Karpas-422 (cell line): ENCODE measurements around the gene CWC27. TPM values are rescaled to one million over a fixed set of nuclear protein-coding genes. Genes with fewer than 3 reads are reported as not detected.

Experiments used
- DNase-seq: peaks from one replicate; pipeline ENCODE4 v3.0.0-alpha.2; 2015
- H2AFZ ChIP-seq: fragments of 200-600 bp; sonication (generic); 2 replicates; pipeline ENCODE4 v1.6.1; 2014; ENCODE audit warnings: antibody characterized with exemption, low read length, mixed read lengths
- H3K27ac ChIP-seq: fragments of 200-600 bp; sonication (generic); 2 replicates; pipeline ENCODE4 v1.5.1; 2014; ENCODE audit warnings: mild to moderate bottlenecking, low read length, moderate library complexity
- H3K27me3 ChIP-seq: fragments of 200-600 bp; sonication (generic); 2 replicates; pipeline ENCODE4 v1.6.1; 2014; ENCODE audit warnings: low read length, mixed read lengths
- H3K36me3 ChIP-seq: fragments of 200-600 bp; sonication (generic); 2 replicates; pipeline ENCODE4 v1.6.1; 2014; ENCODE audit warnings: low read length, mixed read lengths; ENCODE audit not compliant: insufficient read depth
- H3K4me1 ChIP-seq: fragments of 200-600 bp; sonication (generic); 2 replicates; pipeline ENCODE4 v1.6.1; 2014; ENCODE audit warnings: mild to moderate bottlenecking, low read length, mixed read lengths
- H3K4me2 ChIP-seq: fragments of 200-600 bp; sonication (generic); 2 replicates; pipeline ENCODE4 v1.6.1; 2014; ENCODE audit warnings: low read length, low read depth, mild to moderate bottlenecking; ENCODE audit not compliant: poor library complexity, severe bottlenecking
- H3K4me3 ChIP-seq: fragments of 200-600 bp; sonication (generic); 2 replicates; pipeline ENCODE4 v1.5.1; 2014; ENCODE audit warnings: mild to moderate bottlenecking, antibody characterized with exemption, low read length, mixed read lengths
- H3K79me2 ChIP-seq: fragments of 200-600 bp; sonication (generic); 2 replicates; pipeline ENCODE4 v1.6.1; 2014; ENCODE audit warnings: mild to moderate bottlenecking, low read length, mixed read lengths
- H3K9ac ChIP-seq: fragments of 200-600 bp; sonication (generic); 2 replicates; pipeline ENCODE4 v1.6.0; 2014; ENCODE audit warnings: low read length
- H3K9me2 ChIP-seq: fragments of 200-600 bp; sonication (generic), shearing (Covaris generic); replicated peaks from 2 replicates; pipeline ENCODE4 v1.6.0; 2014; ENCODE audit warnings: mild to moderate bottlenecking, low read length, moderate library complexity; ENCODE audit not compliant: insufficient read depth
- H3K9me3 ChIP-seq: fragments of 300-700, 200-600 bp; sonication (generic); 2 replicates; pipeline ENCODE4 v1.6.1; 2014; ENCODE audit warnings: low read length, mixed read lengths
- H4K20me1 ChIP-seq: fragments of 200-600 bp; sonication (generic); 2 replicates; pipeline ENCODE4 v1.6.1; 2014; ENCODE audit warnings: mild to moderate bottlenecking, antibody characterized with exemption, low read length, low read depth; ENCODE audit not compliant: insufficient read depth
- total RNA-seq: library from RNA; depleted of rRNA; stranded (reverse); fragments of >200 nt; shearing (Covaris generic); gene quantifications from 2 replicates; pipeline ENCODE4 v1.2.3, GENCODE V29; 2014; ENCODE audit warnings: low replicate concordance

CWC27 gene
- total RNA-seq, 1 experiment from 2014 or later = 24.5 TPM

GRCh38 chr5:64958757-64959391 is 190.1 kb downstream of the CWC27 start:
- peak; percentile 69 for DNase-seq
- Histone ChIP-seq H3K36me3 (no peaks in the 10 kb centered on the region; the same call in 1 of the 2 replicates), H3K9ac (no peak overlapping the region), H3K4me3 (no peak overlapping the region), H2AFZ (no peak overlapping the region), H3K9me2 (no peaks in the 10 kb centered on the region), H3K4me1 (no peaks in the 10 kb centered on the region), H3K9me3 (peaks cover 10% of the 10 kb centered on the region), H4K20me1 (no peaks in the 10 kb centered on the region), H3K79me2 (no peaks in the 10 kb centered on the region), H3K27me3 (no peaks in the 10 kb centered on the region), H3K4me2 (no peak overlapping the region), H3K27ac (no peak overlapping the region)

DNA sequence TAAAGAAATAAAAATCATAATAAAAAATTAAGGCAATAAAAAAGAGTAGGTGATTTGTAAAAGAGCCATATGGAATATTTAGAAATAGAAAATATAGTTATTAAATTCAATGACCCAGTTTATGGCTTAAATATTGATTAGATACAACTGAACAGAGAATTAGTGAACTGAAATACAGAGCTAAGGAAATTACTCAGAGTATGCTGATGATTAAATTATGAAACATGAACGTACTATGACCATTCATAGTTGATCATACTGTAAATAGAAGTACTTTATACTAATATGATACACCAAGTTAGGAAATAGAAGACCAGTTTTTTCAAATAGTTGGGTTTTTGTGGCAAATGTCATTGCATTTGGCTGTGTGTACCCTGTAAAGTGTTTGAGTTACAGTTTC is 194.5 kb downstream of the CWC27 start:
- Histone ChIP-seq H3K9me3 (peaks cover 13% of the 10 kb centered on the region), H3K9ac (no peak overlapping the region), H3K9me2 (no peaks in the 10 kb centered on the region), H3K79me2 (no peaks in the 10 kb centered on the region), H3K4me1 (no peaks in the 10 kb centered on the region), H4K20me1 (no peaks in the 10 kb centered on the region), H3K4me3 (no peak overlapping the region), H3K36me3 (no peaks in the 10 kb centered on the region; the same call in 1 of the 2 replicates), H3K27ac (no peak overlapping the region), H3K4me2 (no peak overlapping the region), H2AFZ (no peak overlapping the region), H3K27me3 (no peaks in the 10 kb centered on the region)
- no peak for DNase-seq

DNA sequence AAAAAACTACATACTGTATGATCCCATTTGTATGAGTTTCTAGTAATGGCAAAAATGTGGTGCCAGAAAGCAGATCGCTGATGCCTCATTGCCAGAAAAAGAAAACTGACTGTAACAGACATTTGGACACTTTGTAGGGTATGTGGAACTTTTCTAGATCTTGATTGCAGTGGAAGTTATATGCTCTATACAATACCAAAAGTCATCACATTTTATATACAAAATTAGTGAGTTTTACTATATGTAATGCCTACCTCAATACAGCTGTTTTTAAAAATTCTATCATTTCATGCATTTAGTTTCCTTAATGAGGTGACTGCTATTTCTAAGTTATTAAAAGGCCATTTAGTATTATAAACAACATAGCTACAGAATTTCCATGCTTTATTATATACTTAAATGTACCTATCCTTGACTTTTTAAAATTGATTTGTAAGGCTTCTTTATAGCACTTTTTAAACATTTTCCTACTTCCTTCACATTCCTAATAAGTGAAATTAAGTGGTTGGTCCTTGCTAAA is 199.9 kb downstream of the CWC27 start:
- no peak overlapping the region for H3K4me3 ChIP-seq
- no peaks in the 10 kb centered on the region for H3K27me3 ChIP-seq
- H3K9me2 ChIP-seq = no peaks in the 10 kb centered on the region
- H2AFZ ChIP-seq = no peak overlapping the region
- H3K36me3 ChIP-seq = 0 out of 2 replicates have a peak, but pooled peaks cover 3% of the 10 kb centered on the region
- no peak overlapping the region for H3K27ac ChIP-seq
- H3K9ac ChIP-seq = no peak overlapping the region
- H3K4me2 ChIP-seq = no peak overlapping the region
- no peak for DNase-seq
- no peaks in the 10 kb centered on the region for H3K79me2 ChIP-seq
- no peaks in the 10 kb centered on the region for H3K4me1 ChIP-seq
- H3K9me3 ChIP-seq = peaks cover 5% of the 10 kb centered on the region
- no peaks in the 10 kb centered on the region for H4K20me1 ChIP-seq

GRCh38 chr5:64969578-64969977 is 200.8 kb downstream of the CWC27 start:
- no peaks in the 10 kb centered on the region for H3K79me2 ChIP-seq
- no peak for DNase-seq
- H3K4me1 ChIP-seq = no peaks in the 10 kb centered on the region
- no peak overlapping the region for H3K4me2 ChIP-seq
- H3K9ac ChIP-seq = no peak overlapping the region
- no peaks in the 10 kb centered on the region for H4K20me1 ChIP-seq
- no peaks in the 10 kb centered on the region for H3K27me3 ChIP-seq
- 0 out of 2 replicates have a peak, but pooled peaks cover 3% of the 10 kb centered on the region for H3K36me3 ChIP-seq
- no peaks in the 10 kb centered on the region for H3K9me3 ChIP-seq
- H3K4me3 ChIP-seq = no peak overlapping the region
- no peaks in the 10 kb centered on the region for H3K9me2 ChIP-seq
- H3K27ac ChIP-seq = no peak overlapping the region
- H2AFZ ChIP-seq = no peak overlapping the region

GRCh38 chr5:64971513-64971912 is 202.8 kb downstream of the CWC27 start:
- Histone ChIP-seq H2AFZ (no peak overlapping the region), H3K9ac (no peak overlapping the region), H3K9me3 (no peaks in the 10 kb centered on the region), H3K4me1 (no peaks in the 10 kb centered on the region), H3K9me2 (no peaks in the 10 kb centered on the region), H3K36me3 (0 out of 2 replicates have a peak, but pooled peaks cover 3% of the 10 kb centered on the region), H3K27me3 (no peaks in the 10 kb centered on the region), H3K27ac (no peak overlapping the region), H3K79me2 (no peaks in the 10 kb centered on the region), H3K4me3 (no peak overlapping the region), H3K4me2 (no peak overlapping the region), H4K20me1 (no peaks in the 10 kb centered on the region)
- DNase-seq = no peak

DNA sequence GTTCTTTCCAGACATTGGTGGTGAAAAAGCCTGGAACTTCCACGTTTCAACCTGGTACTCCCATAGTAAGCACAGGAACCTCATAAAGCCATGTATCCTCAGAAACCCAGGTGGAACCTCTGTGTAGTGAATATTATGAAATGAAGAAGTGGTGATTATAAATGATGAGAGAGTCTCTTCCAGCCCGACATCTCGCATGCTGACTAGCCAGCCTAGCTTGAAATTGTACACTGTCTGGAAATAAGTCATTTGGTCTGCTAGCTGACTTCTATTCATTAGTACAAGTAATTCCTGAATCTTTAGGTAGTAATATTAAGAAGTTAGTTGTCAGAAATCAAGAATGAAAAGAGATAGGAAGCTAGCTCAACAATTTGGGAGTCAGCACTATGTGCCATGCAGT is 203.3 kb downstream of the CWC27 start:
- Histone ChIP-seq H4K20me1 (no peaks in the 10 kb centered on the region), H3K9ac (no peak overlapping the region), H3K4me2 (no peak overlapping the region), H3K27ac (no peak overlapping the region), H3K4me3 (no peak overlapping the region), H3K4me1 (no peaks in the 10 kb centered on the region), H3K36me3 (0 out of 2 replicates have a peak, but pooled peaks cover 3% of the 10 kb centered on the region), H3K9me3 (no peaks in the 10 kb centered on the region), H3K79me2 (no peaks in the 10 kb centered on the region), H2AFZ (no peak overlapping the region), H3K9me2 (no peaks in the 10 kb centered on the region), H3K27me3 (no peaks in the 10 kb centered on the region)
- DNase-seq = no peak

GRCh38 chr5:64972591-64972990 is 203.9 kb downstream of the CWC27 start:
- Histone ChIP-seq H3K79me2 (no peaks in the 10 kb centered on the region), H4K20me1 (no peaks in the 10 kb centered on the region), H3K9me2 (no peaks in the 10 kb centered on the region), H3K4me2 (no peak overlapping the region), H2AFZ (no peak overlapping the region), H3K4me1 (no peaks in the 10 kb centered on the region), H3K9ac (no peak overlapping the region), H3K36me3 (0 out of 2 replicates have a peak, but pooled peaks cover 3% of the 10 kb centered on the region), H3K27me3 (no peaks in the 10 kb centered on the region), H3K9me3 (no peaks in the 10 kb centered on the region), H3K4me3 (no peak overlapping the region), H3K27ac (no peak overlapping the region)
- no peak for DNase-seq

- Histone ChIP-seq H3K27me3 (no peaks in the 10 kb centered on the region), H3K4me3 (no peak overlapping the region), H3K36me3 (0 out of 2 replicates have a peak, but pooled peaks cover 3% of the 10 kb centered on the region), H3K4me2 (no peak overlapping the region), H3K27ac (no peak overlapping the region), H3K9me3 (no peaks in the 10 kb centered on the region), H3K9ac (no peak overlapping the region), H3K79me2 (no peaks in the 10 kb centered on the region), H3K4me1 (no peaks in the 10 kb centered on the region), H4K20me1 (no peaks in the 10 kb centered on the region), H2AFZ (no peak overlapping the region), H3K9me2 (no peaks in the 10 kb centered on the region)
- no peak for DNase-seq
Observed at GRCh38 chr5:64973215-64973614, 204.5 kb downstream of the CWC27 start.
